Ovary (tissue), 3 donors: ENCODE results near the gene RNF175.

Experiments
- CTCF ChIP-seq, 3 donors: fragments of 450-650 bp in 2 of 3; fragments of 200-600 bp in 1 of 3; IDR thresholded peaks; one replicate each; pipeline versions ENCODE4 v1.5.1 to v1.8.0; 2016 to 2022; ENCODE audit warnings: antibody characterized with exemption in 3 of 3, mild to moderate bottlenecking in 1 of 3
- EP300 ChIP-seq: sonication (generic); formaldehyde crosslinking; IDR thresholded peaks from one replicate; pipeline ENCODE4 v1.6.1; 2017; ENCODE audit warnings: antibody characterized with exemption
- POLR2A ChIP-seq: fragments of 450-650 bp; IDR thresholded peaks from one replicate; pipeline ENCODE4 v1.6.1; 2017; ENCODE audit warnings: antibody characterized with exemption, mild to moderate bottlenecking, moderate library complexity
- donor health status: DM: no; HTN: no; CAD: no.

GRCh38 chr4:153764601-153765368, 5.0 kb upstream of the RNF175 start:
- TF ChIP-seq CTCF (IDR thresholded peaks at IDR 0.05) (no peak), POLR2A (no peak), EP300 (no peak)
